Hepatocyte (in vitro differentiated cells): ENCODE measurements around the gene CTNNA3.

Source experiments
- EZH2 ChIP-seq: fragments of 200-600 bp; sonication (generic); IDR thresholded peaks from 2 replicates; pipeline ENCODE4 v1.6.1; 2016; ENCODE audit warnings: antibody characterized with exemption, mild to moderate bottlenecking, borderline replicate concordance
- EZH2phosphoT487 ChIP-seq: fragments of 200-600 bp; sonication (generic); IDR thresholded peaks from one replicate; pipeline ENCODE4 v1.6.1; 2018; ENCODE audit warnings: antibody characterized with exemption, mild to moderate bottlenecking, low read depth, moderate library complexity; ENCODE audit not compliant: unreplicated experiment, severe bottlenecking
- TF ChIP-seq, protein P1 (sequence below): fragments of 200-600 bp; sonication (generic); IDR thresholded peaks from 2 replicates; pipeline ENCODE4 v1.5.1; 2016; ENCODE audit warnings: antibody characterized with exemption, mild to moderate bottlenecking; ENCODE audit not compliant: poor library complexity

GRCh38 chr10:66714741-66715140 is 981.3 kb downstream of the CTNNA3 start:
- TF ChIP-seq EZH2phosphoT487: no peak
- TF ChIP-seq, protein P1, sequence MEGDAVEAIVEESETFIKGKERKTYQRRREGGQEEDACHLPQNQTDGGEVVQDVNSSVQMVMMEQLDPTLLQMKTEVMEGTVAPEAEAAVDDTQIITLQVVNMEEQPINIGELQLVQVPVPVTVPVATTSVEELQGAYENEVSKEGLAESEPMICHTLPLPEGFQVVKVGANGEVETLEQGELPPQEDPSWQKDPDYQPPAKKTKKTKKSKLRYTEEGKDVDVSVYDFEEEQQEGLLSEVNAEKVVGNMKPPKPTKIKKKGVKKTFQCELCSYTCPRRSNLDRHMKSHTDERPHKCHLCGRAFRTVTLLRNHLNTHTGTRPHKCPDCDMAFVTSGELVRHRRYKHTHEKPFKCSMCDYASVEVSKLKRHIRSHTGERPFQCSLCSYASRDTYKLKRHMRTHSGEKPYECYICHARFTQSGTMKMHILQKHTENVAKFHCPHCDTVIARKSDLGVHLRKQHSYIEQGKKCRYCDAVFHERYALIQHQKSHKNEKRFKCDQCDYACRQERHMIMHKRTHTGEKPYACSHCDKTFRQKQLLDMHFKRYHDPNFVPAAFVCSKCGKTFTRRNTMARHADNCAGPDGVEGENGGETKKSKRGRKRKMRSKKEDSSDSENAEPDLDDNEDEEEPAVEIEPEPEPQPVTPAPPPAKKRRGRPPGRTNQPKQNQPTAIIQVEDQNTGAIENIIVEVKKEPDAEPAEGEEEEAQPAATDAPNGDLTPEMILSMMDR: no peak
- TF ChIP-seq EZH2: no peak
